DMS79 treated with DMSO at 0.1 percent for 48 hours (cell line): ENCODE results near the gene PAPSS2.

ENCODE experiments used
- DNase-seq: peaks from one replicate; lab custom pipeline; 2025; lab: John Stamatoyannopoulos, UW

PAPSS2 gene

DNA sequence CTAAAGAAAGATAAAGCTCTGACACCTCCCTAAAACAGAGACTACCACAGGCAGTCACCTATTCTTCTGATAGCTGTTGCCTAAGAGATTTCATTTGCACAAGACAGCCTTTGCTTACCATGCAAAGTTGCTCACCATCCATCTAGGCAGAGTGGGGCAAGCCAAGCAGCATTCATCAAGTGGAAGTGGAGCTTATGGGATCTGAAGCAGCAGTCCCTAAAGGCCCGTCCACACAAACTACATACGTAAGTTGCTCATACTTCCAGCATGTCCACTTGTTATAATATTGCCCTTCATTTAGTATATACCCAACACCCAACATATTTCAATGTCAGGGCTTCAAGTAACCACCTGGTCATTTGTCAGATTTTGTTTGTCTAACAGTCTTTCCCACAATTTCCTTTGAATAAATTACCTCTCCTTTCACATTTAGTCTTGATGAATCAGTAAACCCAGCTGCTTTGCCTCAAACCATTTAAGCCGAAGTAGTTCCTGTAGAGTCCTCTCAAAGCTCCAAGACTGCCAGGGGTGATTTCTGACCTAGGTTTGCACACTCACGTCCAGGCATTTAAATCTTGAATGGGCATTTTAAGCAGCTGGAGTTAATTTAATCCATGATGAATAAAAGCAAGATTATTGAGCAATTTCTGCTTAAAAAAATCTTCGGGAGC, 90.5 kb downstream of the PAPSS2 start:
- DNase-seq, result no peak

DNA sequence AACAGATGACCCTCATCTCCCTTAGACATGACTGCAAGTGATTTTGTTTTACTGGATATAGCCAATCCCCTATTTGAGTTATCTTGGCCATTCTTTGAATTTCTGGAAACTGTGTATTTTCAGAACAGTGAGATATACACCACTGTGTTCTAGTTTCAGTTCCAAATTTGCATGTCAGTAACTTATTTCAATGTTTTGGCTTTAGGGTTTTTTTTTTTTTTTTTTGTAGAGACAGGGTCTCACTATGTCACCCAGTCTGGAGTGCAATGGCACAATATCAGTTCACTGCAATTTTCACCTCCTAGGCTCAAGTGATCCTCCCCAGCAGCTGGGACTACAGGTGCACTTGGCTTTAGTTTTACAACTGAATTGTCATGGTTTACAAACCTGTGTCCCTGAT, 91.1 kb downstream of the PAPSS2 start:
- no peak for DNase-seq

DNA sequence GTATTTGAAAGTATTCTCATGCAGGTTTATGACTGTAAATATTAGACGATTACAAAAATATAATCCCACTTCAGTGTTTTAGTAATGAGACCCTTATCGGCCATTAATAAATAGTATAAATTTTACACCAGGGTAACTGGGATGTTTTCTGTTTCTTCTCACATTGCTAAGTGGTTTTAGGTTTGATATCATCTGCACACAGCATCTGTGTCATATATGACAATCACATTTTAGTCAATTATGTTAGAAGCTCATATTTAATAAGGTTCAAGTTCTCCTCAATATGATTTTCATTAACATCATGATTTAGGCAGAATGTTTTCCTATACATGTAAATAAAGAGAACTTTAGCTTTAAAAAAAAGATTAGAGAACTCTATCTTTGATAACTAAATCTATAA, 91.6 kb downstream of the PAPSS2 start:
- no peak for DNase-seq

DNA sequence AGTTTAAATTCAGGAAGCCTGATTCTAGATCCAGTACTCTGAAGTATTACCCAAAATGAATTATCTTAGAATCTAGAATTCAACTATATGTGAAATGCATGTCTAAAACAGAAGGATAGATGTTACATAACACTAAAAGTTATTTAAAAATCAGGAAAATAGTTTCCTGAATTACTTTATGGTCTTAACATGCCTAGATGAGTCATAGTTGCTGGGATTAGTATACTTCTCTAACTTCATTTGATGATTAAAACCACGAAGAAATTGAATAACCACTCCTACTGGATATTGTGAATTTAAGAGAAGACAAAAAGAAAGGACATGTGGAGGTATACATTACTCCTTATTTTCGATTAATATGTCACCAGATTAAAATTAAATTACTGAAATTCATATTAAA, 92.9 kb downstream of the PAPSS2 start:
- DNase-seq, result no peak

DNA sequence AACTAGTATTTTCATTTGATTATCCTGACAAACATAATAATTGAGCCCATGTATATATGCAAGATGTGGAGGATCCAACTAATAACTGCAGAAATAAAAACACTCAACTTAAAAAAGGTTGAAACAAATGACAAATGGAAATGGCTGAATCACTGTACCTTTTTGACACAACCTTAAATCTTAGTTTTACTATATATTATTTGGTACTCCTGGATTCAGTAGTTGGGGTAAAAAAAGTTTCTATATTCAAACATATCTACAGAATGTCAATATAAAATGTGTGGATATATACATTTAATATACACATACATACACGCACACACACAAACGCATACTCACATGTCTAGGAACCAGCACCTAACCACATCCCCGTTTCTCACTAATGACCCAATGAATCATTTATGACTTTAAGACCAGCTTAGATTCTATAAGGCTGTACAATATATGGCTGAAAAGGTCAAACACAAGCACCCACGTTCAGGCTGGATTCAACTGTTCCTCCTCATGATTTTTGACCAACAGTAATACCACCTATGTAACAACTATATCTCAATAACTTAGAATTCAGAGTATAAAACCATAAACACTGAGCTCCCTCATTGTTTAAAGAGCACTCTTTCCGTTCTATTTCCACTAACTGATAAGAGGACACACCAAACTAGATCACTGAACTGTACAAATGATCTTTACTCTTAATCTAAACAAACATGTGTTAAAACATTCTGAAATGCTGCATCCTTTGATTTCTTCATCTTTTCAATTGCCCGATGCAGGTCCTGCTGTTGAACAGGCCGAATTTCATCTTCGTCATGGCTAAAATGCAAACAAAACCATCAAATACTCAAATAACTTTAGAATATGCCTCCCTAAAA, 94.6 kb downstream of the PAPSS2 start:
- DNase-seq, result no peak

DNA sequence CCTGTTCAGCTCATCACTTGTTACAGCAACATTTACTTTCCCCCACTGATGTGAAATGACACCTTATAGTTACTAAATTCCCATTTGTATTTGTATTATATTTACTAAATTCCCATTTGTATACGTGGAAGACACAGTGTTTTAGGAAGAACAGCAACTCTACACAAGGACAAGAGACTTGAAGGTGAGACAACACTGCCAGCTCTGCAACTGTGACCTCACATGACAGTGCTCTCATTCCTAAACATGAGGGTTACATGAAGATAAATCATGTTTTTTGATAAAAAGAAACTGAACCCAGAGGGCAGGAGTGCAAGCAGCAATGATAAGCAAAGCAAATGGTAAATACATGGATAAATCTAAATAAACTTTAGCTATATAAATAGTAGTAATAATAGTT, 98.0 kb downstream of the PAPSS2 start:
- no peak for DNase-seq

DNA sequence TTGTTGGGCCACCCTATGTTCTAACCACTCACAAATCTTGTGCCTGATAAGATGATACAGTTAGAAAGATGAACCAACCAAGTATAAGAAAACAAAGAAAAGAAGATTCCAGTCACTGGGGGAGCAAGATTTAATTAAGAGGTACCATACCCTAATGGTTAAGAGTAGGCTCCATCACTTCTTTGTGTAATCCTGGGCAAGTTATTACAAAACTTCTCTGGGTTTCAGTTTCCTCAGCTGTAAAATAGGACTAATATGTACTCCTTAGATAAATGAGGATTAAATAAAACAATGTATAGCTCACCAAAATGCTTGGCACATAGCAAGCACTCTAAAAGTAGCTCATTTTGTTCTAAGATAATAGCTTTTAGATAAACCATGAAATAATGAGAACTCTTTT, 99.9 kb downstream of the PAPSS2 start:
- DNase-seq, result no peak

DNA sequence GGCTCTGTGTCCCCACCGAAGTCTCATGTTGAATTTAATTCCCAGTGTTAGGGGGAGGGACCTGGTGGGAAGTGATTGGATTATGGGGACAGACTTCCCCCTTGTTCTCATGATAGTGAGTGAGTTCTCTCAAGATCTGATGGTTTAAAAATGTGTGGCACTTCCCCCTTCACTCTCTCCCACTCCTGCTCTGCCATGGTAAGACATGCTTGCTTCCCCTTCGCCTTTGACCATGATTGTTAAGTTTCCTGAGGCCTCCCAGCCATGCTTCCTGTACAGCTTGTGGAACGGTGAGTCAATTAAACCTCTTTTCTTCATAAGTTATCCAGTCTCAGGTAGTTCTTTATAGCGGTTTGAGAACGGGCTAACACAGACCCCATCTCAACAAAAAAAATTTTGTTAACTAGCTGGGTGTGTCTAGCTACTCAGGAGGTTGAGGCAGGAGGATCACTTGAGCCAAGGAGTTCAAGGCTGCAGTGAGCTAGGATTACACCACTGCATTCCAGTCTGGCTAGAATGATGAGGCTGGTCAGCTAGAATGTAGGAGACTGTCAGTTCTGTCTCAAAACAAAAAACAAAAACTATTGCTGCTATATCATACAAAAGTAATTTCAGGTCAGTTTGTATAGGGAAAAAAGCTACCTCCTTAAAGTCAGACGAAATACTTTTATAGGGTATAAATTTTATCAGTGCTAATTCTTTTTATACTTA, 100.7 kb downstream of the PAPSS2 start:
- no peak for DNase-seq

DNA sequence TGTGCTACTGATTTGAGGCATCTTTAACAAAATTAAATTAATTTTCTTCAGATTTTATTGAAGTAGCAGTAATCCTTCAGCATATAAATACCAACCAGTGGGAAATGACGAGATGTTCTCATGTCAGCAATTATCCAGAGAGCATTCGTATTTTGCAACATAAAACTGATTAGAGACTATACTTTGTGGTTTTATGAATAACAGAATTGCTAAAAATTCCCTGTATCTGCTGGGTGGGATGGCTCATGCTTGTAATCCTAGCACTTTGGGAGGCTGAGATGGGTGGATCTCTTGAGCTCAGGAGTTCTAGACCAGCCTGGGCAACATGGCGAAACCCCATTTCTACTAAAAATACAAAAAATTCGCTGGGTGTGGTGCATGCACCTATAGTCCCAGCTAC, 101.5 kb downstream of the PAPSS2 start:
- DNase-seq, result no peak

DNA sequence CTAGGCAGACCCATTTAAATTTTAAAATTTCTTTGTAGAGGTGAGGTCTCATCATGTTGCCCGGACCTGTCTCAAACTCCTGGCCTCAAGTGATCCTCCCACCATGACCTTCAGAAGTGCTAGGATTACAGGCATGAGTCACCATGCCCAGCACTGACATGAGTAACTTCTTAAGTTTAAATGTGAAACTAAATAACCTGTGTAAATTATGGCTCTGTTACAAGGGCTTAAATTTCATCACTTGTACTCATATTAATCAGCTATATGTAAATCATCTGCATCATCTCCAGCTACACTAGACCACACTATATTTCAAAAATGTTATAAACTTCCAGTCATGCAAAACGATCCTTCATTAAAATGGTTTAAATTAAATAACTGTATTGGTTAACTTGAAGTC, 102.2 kb downstream of the PAPSS2 start:
- DNase-seq, result no peak

DNA sequence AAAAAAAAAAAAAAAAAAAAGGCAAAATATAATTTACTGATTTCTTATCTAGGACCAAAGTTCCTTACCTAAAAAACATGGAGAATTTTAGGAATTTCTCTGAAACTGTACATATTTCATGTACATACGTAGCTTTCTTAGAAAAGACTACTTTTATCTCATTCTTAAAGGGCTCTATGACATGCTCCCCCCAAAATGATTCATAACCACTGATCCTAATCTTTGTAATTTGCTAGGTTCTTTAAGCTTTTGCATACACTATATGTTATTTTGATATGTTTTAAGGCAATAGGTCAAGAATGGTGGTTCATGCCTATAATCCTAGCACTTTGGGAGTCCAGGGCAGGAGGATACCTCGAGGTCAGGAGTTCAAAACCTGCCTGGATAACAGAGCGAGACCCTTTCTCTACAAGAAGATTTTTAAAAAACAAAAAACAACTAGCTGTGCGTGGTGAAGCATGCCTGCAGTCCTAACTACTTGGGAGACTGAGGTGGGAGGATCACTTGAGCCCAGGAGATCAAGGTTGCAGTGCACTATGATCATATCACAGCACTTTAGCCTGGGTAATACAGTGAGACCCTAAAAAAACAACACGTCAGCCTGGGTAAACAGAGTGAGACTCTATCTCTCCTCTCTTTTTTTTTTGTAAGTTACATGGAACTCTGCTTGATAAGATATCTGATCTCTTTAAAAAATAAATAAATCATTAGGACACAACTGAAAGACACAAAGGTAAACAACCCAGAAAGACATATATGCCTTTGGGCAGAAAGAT, 103.6 kb downstream of the PAPSS2 start:
- DNase-seq, result no peak

DNA sequence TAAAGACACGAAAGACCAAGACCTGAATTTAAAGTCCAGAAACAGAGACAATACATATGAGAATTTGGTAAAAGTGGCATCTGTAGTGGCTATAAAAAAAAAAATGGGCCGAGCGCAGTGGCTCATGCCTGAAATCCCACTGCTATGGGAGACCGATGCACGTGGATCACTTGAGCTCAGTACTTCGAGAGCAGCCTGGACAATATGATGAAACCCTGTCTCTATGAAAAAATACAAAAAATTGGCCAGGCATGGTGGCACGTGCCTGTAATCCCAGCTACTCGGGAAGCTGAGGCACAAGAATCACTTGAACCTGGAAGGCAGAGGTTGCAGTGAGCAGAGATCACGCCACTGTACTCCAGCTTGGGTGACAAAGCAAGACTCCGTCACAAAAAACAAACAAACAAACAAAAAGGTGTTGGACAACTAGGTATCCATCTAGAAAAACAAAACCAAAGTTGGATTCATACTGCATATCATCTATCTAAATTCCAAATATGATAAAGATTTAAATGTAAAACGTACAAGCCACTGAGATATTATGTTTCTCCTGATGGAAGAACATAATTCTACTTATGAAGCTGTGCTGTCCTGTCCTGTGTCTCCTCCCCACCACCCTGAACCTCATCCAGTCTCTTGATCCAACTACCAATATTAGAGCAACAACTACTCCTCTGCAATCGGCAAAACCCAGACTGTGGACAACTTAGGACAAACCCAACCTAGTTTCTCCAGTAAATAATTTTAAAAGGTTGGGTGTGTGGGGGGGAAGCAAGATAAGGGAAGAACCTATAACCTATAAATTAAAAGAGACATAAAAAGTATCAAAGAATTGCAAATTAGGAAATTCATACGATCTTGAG, 104.6 kb downstream of the PAPSS2 start:
- no peak for DNase-seq

DNA sequence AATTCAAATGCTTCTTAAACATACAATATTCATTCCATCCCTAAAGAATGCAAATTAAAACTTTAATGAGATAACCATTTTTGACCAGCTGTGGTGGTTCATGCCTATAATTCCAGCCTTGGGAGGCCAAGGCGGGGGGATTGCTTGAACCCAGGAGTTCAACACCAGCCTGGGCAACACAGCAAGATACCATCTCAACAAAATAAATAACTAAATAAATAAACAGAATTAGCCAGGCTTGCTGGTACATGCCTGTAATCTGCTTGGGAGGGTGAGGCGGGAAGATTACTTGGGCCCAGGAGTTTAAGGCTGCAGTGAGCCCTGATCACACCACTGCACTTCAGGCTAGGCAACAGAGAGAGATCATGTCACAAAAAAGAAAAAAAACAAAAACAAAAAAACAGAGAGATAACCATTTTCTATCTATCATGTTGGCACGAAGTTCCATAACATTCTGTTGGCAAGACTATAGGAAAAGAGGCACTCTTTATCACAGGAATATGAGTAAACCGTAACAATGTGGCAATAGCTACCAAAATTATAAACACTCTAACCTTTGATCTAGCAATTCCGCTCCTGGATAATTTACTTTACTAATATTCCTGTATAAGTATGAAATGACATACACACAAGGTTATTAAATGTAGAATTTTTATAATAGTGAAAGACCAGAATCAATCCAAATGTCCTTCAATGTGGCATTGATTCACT, 106.1 kb downstream of the PAPSS2 start:
- no peak for DNase-seq

DNA sequence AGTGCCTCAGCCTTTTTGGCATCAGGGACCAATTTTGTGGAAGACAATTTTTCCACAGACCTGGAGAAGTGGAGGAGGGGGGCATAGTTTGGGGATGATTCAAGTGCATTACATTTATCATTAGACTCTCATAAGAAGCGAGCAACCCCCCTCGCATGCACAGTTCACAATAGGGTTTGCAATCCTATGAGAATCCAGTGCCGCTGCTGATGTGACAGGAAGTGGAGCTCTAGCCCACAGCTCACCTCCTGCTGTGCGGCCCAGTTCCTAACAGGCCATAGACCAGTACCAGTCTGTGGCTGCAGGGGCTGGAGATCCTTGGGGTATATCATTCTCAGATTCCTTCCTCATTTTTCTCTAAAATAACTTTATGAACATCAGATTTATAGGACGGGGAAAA, 107.6 kb downstream of the PAPSS2 start:
- DNase-seq, result no peak

DNA sequence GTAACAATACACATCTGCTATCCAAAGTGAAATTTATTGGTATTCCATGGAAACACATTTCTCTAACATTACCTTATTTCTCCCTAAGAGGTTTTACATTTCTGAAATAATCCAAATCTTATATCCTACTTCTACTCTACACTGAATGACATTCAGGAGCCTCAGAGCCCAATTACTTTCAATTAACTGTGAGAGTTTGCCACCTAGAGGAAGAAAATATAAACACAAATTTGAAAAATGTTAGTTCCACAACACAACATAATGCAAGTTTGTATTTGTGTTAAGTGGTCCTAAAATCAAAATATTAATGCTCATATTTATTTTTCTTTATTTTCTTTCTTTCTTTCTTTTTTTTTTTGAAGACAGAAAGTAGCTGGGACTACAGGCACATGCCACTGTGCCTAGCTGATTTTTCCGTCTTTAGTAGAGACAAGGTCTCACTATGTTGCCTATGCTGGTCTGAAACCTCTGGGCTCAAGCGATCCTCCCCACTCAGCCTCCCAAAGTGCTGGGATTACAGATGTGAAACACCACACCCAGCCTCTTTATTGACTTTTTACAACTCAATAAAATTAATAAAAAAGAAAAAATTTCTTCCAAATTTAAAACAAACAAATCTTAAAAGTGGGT, 112.3 kb downstream of the PAPSS2 start:
- DNase-seq, result peak; percentile 0

DNA sequence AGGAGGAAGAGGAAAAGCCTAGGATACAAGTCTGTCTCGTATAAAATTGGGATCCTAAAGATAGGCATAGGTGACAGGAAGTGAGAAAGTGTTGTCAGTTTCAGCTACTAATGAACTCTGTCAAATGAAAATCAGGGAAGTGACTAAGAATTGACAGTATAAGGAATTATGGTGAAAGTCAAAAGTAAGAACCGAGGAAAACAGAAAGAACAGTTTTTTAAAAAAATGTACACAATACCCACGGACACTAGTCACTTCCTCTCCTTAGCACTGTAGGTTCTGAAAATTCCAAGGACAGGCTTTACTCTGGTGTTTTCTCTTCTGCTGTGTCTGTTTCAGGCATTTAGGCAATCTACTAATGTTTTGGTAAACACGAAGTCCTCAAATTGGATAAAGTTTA, 116.1 kb downstream of the PAPSS2 start:
- no peak for DNase-seq

DNA sequence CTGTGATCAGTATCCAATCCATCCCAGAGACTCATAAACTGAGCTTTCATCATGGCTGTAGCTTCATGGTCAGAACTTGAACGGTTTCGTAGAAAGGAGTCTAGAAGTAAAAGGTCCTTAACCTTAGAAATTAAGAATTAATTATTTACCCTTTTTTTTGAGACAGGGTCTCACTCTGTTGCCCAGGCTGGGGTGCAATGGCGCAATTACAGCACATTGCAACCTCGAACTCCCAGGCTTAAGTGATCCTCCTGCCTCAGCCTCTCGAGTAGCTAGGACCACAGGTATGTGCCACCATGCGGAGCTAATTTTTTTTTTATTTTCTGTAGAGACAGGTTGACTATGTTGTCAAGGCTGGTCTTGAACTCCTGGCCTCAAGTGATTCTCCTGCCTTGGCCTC, 116.7 kb downstream of the PAPSS2 start:
- DNase-seq, result no peak

DNA sequence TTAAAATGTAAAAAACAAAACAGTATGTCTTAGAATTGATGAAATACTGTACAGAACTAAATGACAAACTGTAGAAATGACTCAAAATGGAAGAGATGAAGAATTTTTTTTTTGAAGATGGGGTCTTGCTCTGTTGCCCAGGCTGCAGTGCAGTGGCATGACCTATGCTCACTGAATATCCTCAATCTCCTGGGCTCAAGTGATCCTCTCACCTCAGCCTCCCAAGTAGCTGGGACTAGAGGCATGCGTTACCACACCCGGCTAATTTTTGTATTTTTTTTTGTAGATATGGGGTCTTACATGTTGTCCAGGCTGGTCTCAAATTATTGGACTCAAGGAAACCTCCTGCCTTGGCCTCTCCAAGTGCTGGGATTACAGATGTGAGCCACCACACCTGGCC, 121.9 kb downstream of the PAPSS2 start:
- no peak for DNase-seq

DNA sequence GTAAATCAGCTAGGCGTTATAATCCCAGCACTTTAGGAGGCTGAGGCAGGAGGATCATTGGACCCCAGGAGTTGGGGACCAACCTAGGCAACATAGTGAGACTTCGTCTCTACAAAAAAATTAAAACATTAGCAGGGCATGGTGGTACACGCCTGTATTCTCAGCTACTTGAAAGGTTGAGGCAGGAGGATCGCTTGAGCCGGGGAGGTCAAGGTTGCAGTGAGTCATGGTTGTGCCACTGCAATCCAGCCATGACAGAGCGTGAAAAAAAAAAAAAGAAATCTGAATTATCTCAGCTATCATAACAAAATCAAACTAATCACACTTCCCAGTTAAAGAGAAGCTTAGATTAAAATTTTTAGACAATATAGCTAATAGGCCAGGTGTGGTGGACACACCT, 123.0 kb downstream of the PAPSS2 start:
- no peak for DNase-seq

DNA sequence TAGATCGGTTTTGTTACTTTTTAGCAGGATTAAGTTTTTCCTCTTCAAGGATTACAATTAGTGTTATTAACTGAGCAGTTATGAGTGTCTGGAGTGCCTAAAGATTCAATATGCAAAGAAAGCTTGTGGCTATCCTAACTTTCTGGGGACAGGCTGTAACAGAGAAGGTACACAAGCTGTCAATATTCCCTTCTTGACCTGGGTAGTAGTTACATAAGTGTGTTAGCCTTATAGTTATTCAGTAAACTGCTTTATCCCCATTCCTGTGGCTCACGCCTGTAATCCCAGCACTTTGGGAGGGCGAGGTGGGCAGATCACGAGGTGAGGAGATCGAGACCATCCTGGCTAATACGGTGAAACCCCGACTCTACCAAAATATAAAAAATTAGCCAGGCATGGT, 126.7 kb downstream of the PAPSS2 start:
- DNase-seq, result no peak
